NB4 (cell line): Measurements from ENCODE around the gene CDX4.
"Not testable (repeated sequence)": the region's sequence is repeated elsewhere in the genome, so short reads cannot be mapped to it uniquely, and the experiment has no call there.

Experiments used
- DNase-seq: peaks from one replicate; pipeline ENCODE4 v3.0.0; 2010; ENCODE audit warnings: low read depth
- H3K4me3 ChIP-seq: one replicate; pipeline ENCODE4 v1.5.1; 2011; ENCODE audit warnings: mild to moderate bottlenecking, low read depth, low read length, moderate library complexity
- CTCF ChIP-seq: IDR thresholded peaks from one replicate; pipeline ENCODE4 v1.5.1; 2012; ENCODE audit warnings: low read depth, low read length
- MAX ChIP-seq: IDR thresholded peaks from 2 replicates; pipeline ENCODE4 v1.6.1; 2011; ENCODE audit warnings: low read depth, low read length
- MYC ChIP-seq: IDR thresholded peaks from 2 replicates; pipeline ENCODE4 v1.6.1; 2011; ENCODE audit warnings: low read depth, low read length
- POLR2A ChIP-seq: IDR thresholded peaks from 2 replicates; pipeline ENCODE4 v1.6.1; 2011; ENCODE audit warnings: mild to moderate bottlenecking; ENCODE audit not compliant: insufficient read length; ENCODE audit errors: extremely low read depth

The CDX4 gene

GRCh38 chrX:73481521-73481920, 34.7 kb downstream of the CDX4 start:
- no peak for TF ChIP-seq MYC
- no peak for TF ChIP-seq POLR2A
- no peak for TF ChIP-seq CTCF
- no peak for TF ChIP-seq MAX
- no peak for DNase-seq
- no peak overlapping the region for H3K4me3 ChIP-seq

DNA sequence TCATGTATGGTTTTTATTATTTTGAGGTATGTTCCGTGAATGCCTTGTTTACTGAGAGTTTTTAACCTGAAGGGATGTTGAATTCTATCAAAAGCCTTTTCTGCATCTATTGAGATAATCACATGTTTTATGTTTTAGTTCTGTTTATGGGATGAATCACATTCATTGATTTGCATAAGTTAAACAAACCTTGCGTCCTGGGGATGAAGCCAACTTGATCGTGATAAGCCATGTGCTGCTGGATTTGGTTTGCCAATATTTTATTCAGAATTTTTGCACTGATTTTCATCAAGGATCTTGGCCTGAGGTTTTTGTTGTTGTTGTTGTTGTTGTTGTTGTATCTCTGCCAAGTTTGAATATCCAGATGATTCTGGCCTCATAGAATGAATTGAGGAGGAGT, 43.8 kb downstream of the CDX4 start:
- DNase-seq = no peak
- no peak for TF ChIP-seq POLR2A
- no peak for TF ChIP-seq CTCF
- no peak for TF ChIP-seq MYC
- no peak for TF ChIP-seq MAX
- no peak overlapping the region for H3K4me3 ChIP-seq

GRCh38 chrX:73492178-73492577, 45.3 kb downstream of the CDX4 start:
- not testable (repeated sequence) for H3K4me3 ChIP-seq, DNase-seq
